IMR-90 (cell line): ENCODE results near the gene SPEG. TPM values are rescaled to one million over a fixed set of nuclear protein-coding genes. Genes with fewer than 3 reads are reported as not detected.

ENCODE experiments used
- ATAC-seq: fragments of 200-7000 bp; cut with Tn5 transposase; 2 replicates; pipeline ENCODE4 v1.9.1; 2020; ENCODE audit warnings: low read depth, mild to moderate bottlenecking, moderate library complexity
- BruUV-seq: library from RNA; stranded (reverse); fragments of 400-500 nt; replicated peaks from 2 replicates; lab custom pipeline; 2021; lab: Mats Ljungman, UMichigan
- CTCF ChIA-PET: fragments of 300-600 bp; formaldehyde crosslinking; extraction: SDS; loops from one replicate; lab custom pipeline; 2021; ENCODE audit warnings: antibody characterized with exemption; lab: Yijun Ruan, JAX
- POLR2A ChIA-PET: fragments of 300-600 bp; sonication (Branson Sonifier 250); formaldehyde crosslinking; loops from one replicate; lab custom pipeline; 2022; ENCODE audit warnings: antibody characterized with exemption; ENCODE audit not compliant: unreplicated experiment; lab: Charles Lee
- DNase-seq: peaks from one replicate; pipeline ENCODE4 v3.0.0; 2013
- H2AFZ ChIP-seq: replicated peaks from 2 replicates; pipeline ENCODE3; 2013; ENCODE audit warnings: low read length, mild to moderate bottlenecking; ENCODE audit not compliant: poor library complexity
- H2AK5ac ChIP-seq: 2 replicates; pipeline ENCODE4 v1.6.1; 2013; ENCODE audit warnings: low read depth, low read length, inconsistent platforms
- H2AK9ac ChIP-seq: replicated peaks from 2 replicates; pipeline ENCODE3; 2013; ENCODE audit warnings: mild to moderate bottlenecking, low read depth, low read length, moderate library complexity; ENCODE audit not compliant: poor library complexity
- H2BK120ac ChIP-seq: 2 replicates; pipeline ENCODE4 v1.6.1; 2013; ENCODE audit warnings: low read depth, low read length, inconsistent platforms
- H2BK15ac ChIP-seq: 3 replicates; pipeline ENCODE4 v1.6.1; 2013; ENCODE audit warnings: low read depth, low read length, inconsistent platforms
- H2BK20ac ChIP-seq: 2 replicates; pipeline ENCODE4 v1.6.1; 2013; ENCODE audit warnings: low read depth, mild to moderate bottlenecking, inconsistent platforms, low read length, moderate library complexity
- H2BK5ac ChIP-seq: 2 replicates; pipeline ENCODE4 v1.6.1; 2013; ENCODE audit warnings: mild to moderate bottlenecking, low read depth, low read length, inconsistent platforms; ENCODE audit not compliant: poor library complexity, severe bottlenecking
- H3K14ac ChIP-seq: replicated peaks from 2 replicates; pipeline ENCODE4 v1.6.1; 2013; ENCODE audit warnings: low read depth, low read length, inconsistent platforms
- H3K18ac ChIP-seq: 2 replicates; pipeline ENCODE4 v1.6.1; 2013; ENCODE audit warnings: low read depth, low read length, control low read depth
- H3K23ac ChIP-seq: 2 replicates; pipeline ENCODE4 v1.6.1; 2013; ENCODE audit warnings: low read depth, low read length, inconsistent platforms
- H3K27ac ChIP-seq: 2 replicates; pipeline ENCODE4 v1.5.1; 2013; ENCODE audit warnings: mild to moderate bottlenecking, control low read depth, low read length; ENCODE audit not compliant: insufficient read depth
- H3K27me3 ChIP-seq: 2 replicates; pipeline ENCODE4 v1.6.1; 2013; ENCODE audit warnings: low read length; ENCODE audit not compliant: control insufficient read depth, insufficient read depth
- H3K36me3 ChIP-seq: 2 replicates; pipeline ENCODE4 v1.6.1; 2013; ENCODE audit warnings: low read length, mixed read lengths; ENCODE audit not compliant: control insufficient read depth, insufficient read depth
- H3K4ac ChIP-seq: 2 replicates; pipeline ENCODE4 v1.6.1; 2013; ENCODE audit warnings: low read depth, low read length, inconsistent platforms
- H3K4me1 ChIP-seq: 2 replicates; pipeline ENCODE4 v1.6.1; 2013; ENCODE audit warnings: low read length, mixed read lengths; ENCODE audit not compliant: control insufficient read depth, insufficient read depth
- H3K4me2 ChIP-seq: 2 replicates; pipeline ENCODE4 v1.6.1; 2013; ENCODE audit warnings: low read depth, mild to moderate bottlenecking, control low read depth, low read length, moderate library complexity
- H3K4me3 ChIP-seq: 2 replicates; pipeline ENCODE4 v1.5.1; 2013; ENCODE audit warnings: low read depth, mild to moderate bottlenecking, control low read depth, low read length, moderate library complexity; ENCODE audit not compliant: insufficient read depth
- H3K56ac ChIP-seq: 2 replicates; pipeline ENCODE4 v1.6.1; 2013; ENCODE audit warnings: low read length, inconsistent platforms; ENCODE audit not compliant: insufficient read depth; ENCODE audit errors: extremely low read depth
- H3K79me1 ChIP-seq, 2 experiments: 2 replicates each; pipeline ENCODE4 v1.6.1; 2013; ENCODE audit warnings: low read length in 2 of 2, inconsistent platforms in 1 of 2, low read depth in 1 of 2
- H3K9ac ChIP-seq: 2 replicates; pipeline ENCODE4 v1.6.1; 2013; ENCODE audit warnings: low read depth, low read length, control low read depth
- H3K9me1 ChIP-seq: 2 replicates; pipeline ENCODE4 v1.6.1; 2013; ENCODE audit warnings: low read length, inconsistent platforms; ENCODE audit not compliant: insufficient read depth
- H3K9me3 ChIP-seq: 2 replicates; pipeline ENCODE4 v1.6.1; 2013; ENCODE audit warnings: low read length; ENCODE audit not compliant: control insufficient read depth, insufficient read depth
- H4K20me1 ChIP-seq: 2 replicates; pipeline ENCODE4 v1.6.1; 2013; ENCODE audit warnings: low read length, inconsistent platforms; ENCODE audit not compliant: insufficient read depth
- H4K5ac ChIP-seq: 2 replicates; pipeline ENCODE4 v1.6.1; 2013; ENCODE audit warnings: mild to moderate bottlenecking, low read depth, low read length, control low read depth
- H4K8ac ChIP-seq, 2 experiments: 2 replicates each; pipeline ENCODE4 v1.6.1; 2013; ENCODE audit warnings: low read depth in 2 of 2, low read length in 2 of 2, control low read depth in 1 of 2, inconsistent platforms in 1 of 2
- H4K91ac ChIP-seq: 2 replicates; pipeline ENCODE4 v1.6.1; 2013; ENCODE audit warnings: low read depth, low read length, inconsistent platforms; ENCODE audit not compliant: insufficient read depth
- RCOR1 ChIP-seq: IDR thresholded peaks from 2 replicates; pipeline ENCODE4 v1.6.1; 2012; ENCODE audit warnings: mild to moderate bottlenecking, low read length, improper control_type of control experiment; ENCODE audit not compliant: insufficient replicate concordance
- WGBS, 2 experiments: methylation state at CpG; one replicate each; pipeline versions ENCODE4 v1.1.5 to v1.1.7; 2013; ENCODE audit warnings: missing lambda C conversion rate in 2 of 2; ENCODE audit not compliant: insufficient read length in 1 of 2; ENCODE audit errors: extremely low coverage in 2 of 2; 5-methylcytosine and 5-hydroxymethylcytosine counted together
- dilution Hi-C: fragments of 300-500 bp; cut with HindIII; formaldehyde crosslinking; loops from one replicate; pipeline ENCODE4 v1.14.3; 2018; ENCODE audit warnings: low sequenced_read_pairs; ENCODE audit not compliant: unreplicated experiment
- in situ Hi-C: fragments of 300-500 bp; cut with MboI; formaldehyde crosslinking; loops from 3 replicates; pipeline ENCODE4 v1.14.3; 2019; ENCODE audit warnings: low sequenced_read_pairs, inconsistent platforms, mixed read lengths
- intact Hi-C: fragments of 100-400 bp; cut with micrococcal nuclease; formaldehyde crosslinking; loops from 2 replicates; pipeline ENCODE4 v1.10.0; 2022
- polyA plus RNA-seq, 3 experiments: library from polyadenylated mRNA; depleted of rRNA; stranded (reverse); fragments of >200 nt; gene quantifications; 2 replicates each; pipeline ENCODE4 v1.2.3, GENCODE V29; 2012; ENCODE audit warnings: low replicate concordance in 1 of 3
- total RNA-seq: library from RNA; depleted of rRNA; stranded (reverse); fragments of >200 nt; gene quantifications from 2 replicates; pipeline ENCODE4 v1.2.3, GENCODE V29; 2012

The SPEG gene
- total and polyA plus RNA-seq, 2 of the 4 experiments (the other 2 are of a cell fraction) = 6.8 to 81.6 TPM

DNA sequence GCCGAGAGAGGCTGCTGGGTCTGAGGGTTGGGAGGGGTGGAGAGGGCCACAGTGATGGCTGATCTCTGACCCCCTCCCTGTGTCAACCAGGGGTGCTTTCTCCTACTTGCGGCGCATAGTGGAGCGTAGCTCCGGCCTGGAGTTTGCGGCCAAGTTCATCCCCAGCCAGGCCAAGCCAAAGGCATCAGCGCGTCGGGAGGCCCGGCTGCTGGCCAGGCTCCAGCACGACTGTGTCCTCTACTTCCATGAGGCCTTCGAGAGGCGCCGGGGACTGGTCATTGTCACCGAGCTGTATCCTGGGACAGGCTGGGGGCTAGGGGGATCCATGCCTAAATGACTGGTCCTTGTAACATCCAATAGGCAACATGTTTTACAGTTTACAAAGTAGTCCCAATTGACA, 43.2 kb downstream of the SPEG start:
- no peak overlapping the region for H4K91ac ChIP-seq
- no peak overlapping the region for H2AK9ac ChIP-seq
- no TSS peak for BruUV-seq
- no peak overlapping the region for H2BK120ac ChIP-seq
- H2AFZ ChIP-seq = no peak overlapping the region
- H2BK5ac ChIP-seq = no peak overlapping the region
- no CpG with 5 or more reads among the region's 15 CpGs for WGBS, 2 experiments
- intact Hi-C loops = no loop called here
- H3K9me1 ChIP-seq = no peaks in the 10 kb centered on the region
- no peaks in the 10 kb centered on the region for H4K20me1 ChIP-seq
- H3K27ac ChIP-seq = no peak overlapping the region
- peaks cover 56% of the 10 kb centered on the region for H3K36me3 ChIP-seq
- no peak overlapping the region for H3K23ac ChIP-seq
- H3K4me3 ChIP-seq = no peak overlapping the region
- peaks cover 3% of the 10 kb centered on the region; the same call in 1 of the 2 replicates for H3K4me1 ChIP-seq
- H3K9me3 ChIP-seq = no peaks in the 10 kb centered on the region
- no peak overlapping the region for H2AK5ac ChIP-seq
- H4K8ac ChIP-seq = no peak overlapping the region
- dilution Hi-C loops = no loop called here
- H3K14ac ChIP-seq = no peak overlapping the region
- no peaks in the 10 kb centered on the region for H3K27me3 ChIP-seq
- no peak overlapping the region for H4K5ac ChIP-seq
- CTCF ChIA-PET = interaction anchor here (1.0 to 1.8 kb wide), 2 partner anchors 18 to 75 kb away, joined by 3 to 4 read pairs; a partner anchor contains a TSS
- no peak overlapping the region for H3K4ac ChIP-seq
- in situ Hi-C loops = no loop called here
- POLR2A ChIA-PET = no interaction called here
- H3K79me1 ChIP-seq = no peaks in the 10 kb centered on the region
- H3K18ac ChIP-seq = no peak overlapping the region
- no peak overlapping the region for H3K4me2 ChIP-seq
- ATAC-seq (no peak), DNase-seq (no peak)
- H3K56ac ChIP-seq = no peak overlapping the region
- no peak overlapping the region for H2BK20ac ChIP-seq
- TF ChIP-seq RCOR1 = no peak
- H2BK15ac ChIP-seq = no peak overlapping the region
- H3K9ac ChIP-seq = no peak overlapping the region
